Daoy (cell line): ENCODE results near the gene NFKBIA. TPM values are rescaled to one million over a fixed set of nuclear protein-coding genes. Genes with fewer than 3 reads are reported as not detected.
"Not testable (repeated sequence)": the region's sequence is repeated elsewhere in the genome, so short reads cannot be mapped to it uniquely, and the experiment has no call there.

Source experiments
- DNase-seq: peaks from one replicate; pipeline ENCODE4 v3.0.0-alpha.2; 2015; ENCODE audit warnings: low read depth
- total RNA-seq: library from RNA; depleted of rRNA; stranded (reverse); fragments of >200 nt; shearing (Covaris generic); gene quantifications from 2 replicates; pipeline ENCODE4 v1.2.3, GENCODE V29; 2014; rRNA removed

Gene NFKBIA
- total RNA-seq, 1 experiment from 2014 or later = 259 TPM

DNA sequence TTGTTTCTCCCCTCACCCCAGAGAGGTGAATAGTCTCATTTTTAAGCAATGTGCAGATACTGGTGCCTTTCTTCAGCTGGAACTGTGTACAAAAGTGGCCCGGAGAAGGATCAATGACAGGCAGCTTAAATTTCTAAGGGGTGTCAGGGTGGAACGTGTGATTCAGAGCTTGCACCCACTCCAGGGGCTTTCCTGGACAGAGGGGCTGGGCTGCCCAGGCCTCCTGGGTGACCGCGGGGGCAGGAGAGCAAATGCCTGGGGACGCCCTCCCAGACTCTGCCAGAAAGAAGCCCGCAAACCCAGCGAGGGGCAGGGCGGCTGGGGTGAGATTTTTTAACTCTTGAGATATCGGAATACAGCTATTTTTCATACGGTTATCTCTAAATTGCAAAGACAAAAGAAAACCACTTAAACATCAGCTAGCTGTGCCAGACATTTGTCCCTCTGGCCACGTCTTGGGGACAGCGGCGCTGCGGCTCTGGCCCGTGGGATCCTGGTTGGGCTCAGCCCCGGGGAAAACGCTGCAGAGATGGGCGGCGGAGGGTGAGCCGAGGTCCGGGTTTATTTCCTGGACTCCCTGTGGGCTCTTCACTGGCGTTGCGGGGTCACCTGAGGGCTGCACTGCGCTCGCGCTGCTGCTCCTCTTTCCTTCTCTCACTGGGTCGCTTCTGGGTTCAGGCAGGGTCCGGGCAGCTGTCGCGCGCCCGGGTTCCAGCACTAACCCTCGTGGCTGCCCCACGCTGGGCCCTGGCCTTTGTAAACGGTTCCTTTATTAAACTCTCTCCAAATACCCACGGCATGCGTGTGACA lies 35.8 kb downstream of the NFKBIA start:
- DNase-seq = no peak

DNA sequence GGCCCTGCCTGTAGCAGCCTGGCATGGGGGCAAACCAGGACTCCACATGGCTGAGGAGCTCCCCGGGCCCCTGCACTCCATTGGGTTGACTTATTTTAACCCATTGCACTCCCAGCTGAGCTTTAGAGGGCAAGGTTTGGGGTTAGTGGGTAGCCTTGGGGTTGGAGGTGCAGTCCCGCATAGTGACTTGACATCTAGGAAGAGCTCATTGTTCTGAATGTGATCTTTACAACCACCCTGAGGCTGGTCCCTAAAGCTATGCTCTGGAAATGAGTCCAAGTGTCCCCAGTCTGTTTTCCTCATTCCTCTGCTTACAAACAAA lies 36.4 kb downstream of the NFKBIA start:
- no peak for DNase-seq

DNA sequence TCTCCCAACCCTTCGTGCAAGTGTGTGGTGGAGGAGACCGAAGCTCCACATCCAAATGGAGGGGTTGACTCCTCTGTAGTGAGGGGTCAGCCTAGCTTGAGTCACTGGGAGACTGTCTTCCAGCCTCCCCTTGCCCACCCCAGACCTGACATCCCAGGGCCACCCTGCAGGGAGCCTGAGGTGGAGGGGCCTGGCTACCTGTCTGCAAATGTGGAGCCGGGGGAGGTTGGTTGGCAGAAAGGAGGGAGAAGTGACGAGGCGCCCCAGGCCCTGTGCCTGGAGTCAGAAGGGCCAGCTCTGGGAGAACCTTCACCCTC lies 37.5 kb downstream of the NFKBIA start:
- no peak for DNase-seq

DNA sequence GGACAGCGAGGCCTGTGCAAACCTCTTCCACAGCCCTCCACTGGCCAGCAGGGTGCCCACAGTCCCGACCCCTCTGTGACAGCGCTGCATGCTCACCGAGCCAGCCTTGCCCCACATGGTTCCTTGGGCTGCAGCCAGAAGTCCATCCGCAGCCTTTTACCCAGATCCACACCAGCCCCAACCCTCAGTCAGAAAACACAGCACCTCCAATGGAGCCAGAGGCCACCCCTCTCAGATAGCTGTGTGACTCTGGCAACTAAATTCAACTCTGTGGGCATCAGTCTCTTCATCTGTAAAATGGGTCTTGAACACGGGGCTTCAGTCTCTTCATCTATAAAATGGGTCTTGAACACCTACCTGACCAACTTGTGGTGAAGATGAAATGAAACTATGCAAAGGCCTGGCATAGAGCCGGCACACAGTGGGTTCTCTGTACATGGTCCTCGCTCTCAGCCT lies 38.0 kb downstream of the NFKBIA start:
- DNase-seq = no peak

DNA sequence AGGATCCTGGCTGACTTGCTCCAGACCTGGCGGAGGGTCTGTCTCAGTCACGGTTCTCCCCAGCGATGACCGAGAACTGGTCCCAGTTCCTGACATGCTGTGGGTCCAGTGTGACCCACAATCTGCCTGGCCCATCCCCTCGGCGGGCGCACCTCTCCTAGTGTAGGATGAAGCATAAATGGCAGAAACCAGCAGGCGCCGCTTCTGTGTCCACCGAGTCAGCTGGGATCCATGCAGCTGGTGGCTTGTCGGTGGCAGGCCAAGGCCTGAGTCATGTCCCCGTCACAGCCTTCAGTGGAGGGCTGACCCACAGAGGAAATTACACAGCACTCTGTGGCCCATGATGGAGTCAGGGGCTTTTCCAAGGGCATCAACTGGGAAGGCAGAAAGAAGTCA lies 38.5 kb downstream of the NFKBIA start:
- DNase-seq = peak; percentile 90

DNA sequence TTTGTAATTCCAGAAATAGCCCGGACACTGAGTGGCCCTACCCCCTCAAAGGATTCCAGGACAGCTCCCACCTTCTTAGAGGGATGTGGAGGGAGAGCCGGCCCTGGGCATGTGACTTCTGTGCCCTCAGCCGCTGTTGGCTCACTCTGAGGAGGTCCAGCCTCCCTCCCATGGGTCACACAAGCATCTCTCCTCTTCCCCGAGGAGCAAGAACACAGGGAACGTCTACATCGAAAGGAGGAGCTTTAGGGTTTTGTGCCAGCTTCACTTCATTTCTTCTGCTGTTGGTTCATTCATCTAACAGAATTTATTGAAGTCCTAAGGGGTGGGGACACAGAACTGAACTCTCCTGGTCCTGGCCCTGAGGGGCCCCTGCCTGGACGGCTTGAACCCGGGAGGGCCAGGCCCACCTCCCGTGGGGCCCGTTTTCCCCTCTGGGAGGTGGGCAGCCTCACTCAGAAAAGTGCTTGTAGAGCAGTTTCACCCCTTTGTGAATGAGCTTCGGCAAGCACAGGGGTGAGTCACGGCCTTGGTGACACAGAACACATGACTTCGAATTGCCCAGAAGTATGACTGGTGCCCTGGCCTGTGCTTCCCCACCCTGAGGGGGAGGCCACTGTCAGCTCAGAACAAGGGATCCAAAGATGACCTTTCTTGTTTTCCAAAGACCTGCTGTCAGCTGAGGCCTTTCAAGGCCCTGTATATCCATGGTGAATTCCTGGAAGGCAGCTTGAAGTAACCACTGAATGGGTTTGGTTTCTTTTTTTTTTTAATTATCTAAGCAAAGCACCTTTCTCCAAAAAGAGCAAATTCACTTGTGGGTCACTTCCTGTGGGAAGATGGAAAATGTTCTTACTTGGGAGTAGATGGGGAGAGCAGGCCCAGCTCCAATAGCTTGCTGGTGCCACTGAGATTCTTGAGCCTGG lies 39.2 kb downstream of the NFKBIA start:
- DNase-seq = peak; percentile 95

DNA sequence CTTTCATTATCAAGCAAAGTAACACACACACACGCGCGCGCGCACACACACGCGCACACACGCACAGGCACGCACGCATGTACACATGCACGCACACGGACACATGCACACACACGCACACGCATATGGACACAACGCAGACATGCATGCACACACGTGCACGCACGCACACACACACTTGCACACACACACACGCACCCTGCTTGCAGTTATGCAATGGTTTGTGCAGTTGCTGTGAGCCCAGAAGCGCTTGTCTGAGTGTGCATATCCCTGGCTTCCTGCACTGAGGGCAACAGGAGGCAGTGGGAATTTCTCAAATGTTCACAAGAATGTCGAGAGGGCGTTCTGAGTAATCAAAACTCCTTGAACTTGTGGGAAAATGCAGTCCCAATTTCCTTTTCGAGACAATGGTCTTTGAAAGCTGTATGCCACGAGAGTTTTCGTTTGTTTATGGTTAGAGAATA lies 41.6 kb downstream of the NFKBIA start:
- DNase-seq = peak; percentile 63

DNA sequence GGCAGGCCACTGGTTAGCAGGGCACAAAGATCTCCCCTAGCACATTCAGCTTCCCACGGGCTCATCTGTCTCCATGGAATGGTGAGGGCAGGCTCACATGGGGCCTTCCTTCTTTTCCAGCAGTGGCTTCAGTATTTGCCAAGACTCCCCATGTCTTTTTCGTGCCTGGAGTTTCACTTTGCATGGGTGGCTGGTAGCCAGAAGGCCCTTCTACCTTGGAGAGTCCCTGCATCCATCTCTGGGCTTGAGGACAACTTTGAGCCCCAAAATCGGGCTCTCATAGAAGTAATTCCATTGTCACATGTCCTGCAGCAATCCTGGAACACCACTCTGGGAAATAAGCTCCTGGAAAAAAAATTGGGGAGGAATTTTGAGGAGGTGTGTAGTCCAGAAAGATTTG lies 42.1 kb downstream of the NFKBIA start:
- no peak for DNase-seq

DNA sequence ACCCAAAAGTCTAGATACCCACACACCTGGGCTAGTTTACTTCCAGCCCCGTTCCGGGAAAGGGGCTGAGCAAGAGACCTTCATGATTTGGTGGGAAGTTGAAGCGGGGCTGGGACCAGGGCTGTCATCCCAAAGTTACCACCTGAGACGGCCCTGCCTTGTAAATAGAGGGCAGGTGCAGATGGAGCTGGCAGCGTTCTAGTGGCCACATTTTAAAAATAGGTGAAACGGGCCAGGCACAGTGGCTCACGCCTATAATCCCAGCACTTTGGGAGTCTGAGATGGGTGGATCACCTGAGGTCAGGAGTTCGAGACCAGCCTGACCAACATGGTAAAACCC lies 43.4 kb downstream of the NFKBIA start:
- no peak for DNase-seq

DNA sequence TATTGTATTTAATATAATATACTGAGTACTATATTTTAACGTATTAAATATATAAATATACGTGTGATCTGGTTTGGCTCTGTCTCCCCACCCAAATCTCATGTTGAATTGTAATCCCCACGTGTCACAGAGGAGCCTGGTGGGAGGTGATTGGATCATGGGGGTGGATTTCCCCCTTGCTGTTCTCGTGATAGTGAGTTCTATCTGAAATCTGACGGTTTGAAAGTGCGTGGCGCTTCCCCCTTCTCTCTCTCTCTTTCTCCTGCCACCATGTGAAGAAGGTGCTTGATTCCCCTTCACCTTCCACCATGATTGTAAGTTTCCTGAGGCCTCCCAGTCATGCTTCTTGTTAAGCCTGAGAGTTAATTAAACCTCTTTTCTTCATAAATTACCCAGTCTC lies 44.9 kb downstream of the NFKBIA start:
- not testable (repeated sequence) for DNase-seq

DNA sequence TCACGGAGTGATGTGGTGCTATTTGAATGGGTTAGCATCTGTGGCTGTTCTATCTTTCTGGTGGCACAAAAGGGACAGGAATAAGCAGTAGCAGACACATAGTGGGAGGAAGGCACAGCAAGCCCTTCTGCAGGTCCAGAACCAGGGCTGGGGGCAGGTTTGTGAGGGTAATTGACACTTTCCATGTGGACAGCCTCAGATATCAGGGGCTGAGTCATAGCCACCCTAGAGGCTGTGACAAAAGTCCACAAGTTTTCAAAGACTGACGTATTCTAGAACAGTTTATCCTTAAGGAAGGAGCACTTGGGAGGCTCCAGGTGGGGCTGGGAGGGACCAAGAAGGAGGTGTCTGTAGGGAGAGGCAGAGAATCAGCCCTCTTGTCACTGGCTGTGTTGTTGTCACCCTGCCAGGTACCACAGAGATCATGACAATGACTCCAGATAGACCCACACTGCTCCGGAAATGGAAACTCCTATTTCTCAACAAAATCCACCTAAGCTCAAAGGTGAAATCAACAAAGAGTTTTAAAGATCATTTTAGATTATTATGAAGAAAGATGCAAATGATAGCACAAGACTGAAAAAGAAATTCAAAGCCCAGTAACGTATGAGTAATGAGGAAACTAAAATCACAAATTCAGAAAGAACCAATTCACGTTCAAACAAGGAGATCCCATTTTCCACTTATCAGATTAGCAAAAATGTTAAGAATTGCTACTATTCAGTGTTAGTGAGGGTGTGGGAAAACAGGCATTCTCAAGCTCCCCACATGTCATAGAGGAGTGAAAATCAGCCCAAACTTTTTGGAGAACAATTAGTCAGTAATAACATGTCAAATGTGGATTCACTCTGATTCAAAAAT lies 48.3 kb downstream of the NFKBIA start:
- peak; percentile 46 for DNase-seq

DNA sequence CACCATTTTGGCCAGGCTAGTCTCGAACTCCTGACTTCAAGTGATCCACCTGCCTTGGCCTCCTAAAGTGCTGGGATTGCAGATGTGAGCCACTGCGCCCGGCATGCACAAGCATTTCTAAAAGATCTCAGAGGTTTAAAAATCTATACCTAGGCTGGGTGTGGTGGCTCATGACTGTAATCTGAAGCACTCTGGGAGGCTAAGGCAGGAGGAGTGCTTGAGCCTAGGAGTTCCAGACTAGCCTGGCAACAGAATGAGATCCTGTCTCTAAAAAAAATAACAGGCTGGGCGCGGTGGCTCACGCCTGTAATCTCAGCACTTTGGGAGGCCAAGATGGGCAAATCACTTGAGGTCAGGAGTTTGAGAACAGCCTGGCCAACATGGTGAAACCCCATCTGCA lies 49.3 kb downstream of the NFKBIA start:
- not testable (repeated sequence) for DNase-seq

DNA sequence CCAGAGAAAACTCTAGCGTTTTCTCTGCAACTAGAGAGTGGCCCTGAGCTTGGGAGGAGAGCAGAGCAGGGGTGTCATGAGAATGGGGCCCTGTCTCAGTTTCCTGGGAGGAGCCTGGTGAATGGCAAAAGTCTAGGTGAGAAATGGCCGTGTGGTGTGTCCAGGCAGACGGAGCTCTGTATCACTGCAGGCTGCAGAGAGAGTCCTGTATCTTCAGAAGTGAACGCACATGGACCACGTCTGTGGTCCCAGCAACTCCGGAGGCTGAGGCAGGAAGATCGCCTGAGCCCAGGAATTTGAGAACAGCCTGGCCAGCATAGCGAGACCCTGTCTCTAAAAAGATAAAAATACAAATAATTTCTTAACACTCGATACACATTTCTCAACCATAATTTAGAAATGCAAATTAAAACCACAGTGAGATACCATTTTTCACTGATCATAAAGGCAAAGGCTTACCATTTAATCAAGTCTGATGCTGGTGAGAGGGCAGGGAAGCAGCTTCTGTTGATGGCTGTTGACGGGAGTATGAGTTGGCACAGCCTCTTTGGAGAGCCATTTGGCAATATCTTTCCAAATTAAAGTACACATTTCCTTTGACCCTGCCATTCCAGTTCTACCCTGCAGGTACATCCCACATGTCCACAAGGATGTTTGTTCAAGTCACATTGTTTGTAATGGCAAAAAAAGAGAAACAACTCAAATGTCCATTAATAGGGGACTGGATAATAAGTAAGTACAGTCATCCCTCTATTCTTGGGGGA lies 51.0 kb downstream of the NFKBIA start:
- no peak for DNase-seq

DNA sequence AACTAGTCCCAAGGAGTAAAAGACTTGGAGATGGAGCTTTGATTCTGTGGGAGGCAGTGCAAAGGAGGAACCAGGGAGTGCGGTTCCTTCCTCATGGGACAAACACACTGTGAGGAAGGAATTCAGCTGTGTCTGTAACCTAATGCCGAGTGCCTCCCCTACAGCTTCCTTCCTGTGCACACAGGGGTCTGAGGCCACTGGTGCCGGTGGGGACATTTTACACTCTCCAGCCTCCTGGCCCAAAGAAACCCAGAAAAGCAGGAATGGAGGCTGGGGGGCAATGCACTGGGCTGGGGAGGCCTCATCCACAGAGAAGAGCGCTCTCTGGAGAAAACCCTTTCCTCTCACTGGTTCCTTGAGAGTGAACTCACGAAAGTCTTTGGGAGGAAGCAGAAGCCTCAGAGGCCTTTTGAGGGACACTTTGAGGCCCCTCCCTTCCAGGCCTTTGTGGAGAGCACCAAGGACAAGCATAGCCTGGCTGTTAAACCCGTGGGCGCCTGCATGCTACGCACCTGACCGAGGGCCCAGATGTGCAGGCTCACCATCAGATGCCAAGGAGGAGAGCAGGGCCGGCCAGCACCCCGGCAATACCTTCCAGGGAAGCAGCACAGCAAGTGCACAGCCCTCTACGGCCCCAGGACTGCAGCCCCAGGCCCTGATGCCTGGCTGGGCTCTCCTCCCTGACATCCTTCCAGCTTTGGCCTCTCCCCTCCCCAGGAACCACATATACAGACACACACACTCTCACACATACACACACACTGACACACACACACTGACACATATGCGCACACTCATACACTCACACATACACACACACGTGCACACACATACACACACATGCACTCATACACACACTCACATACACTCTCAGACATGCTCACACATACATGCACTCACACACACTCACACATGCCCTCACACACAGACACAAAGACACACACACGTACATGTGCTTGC lies 52.0 kb downstream of the NFKBIA start:
- DNase-seq = no peak

DNA sequence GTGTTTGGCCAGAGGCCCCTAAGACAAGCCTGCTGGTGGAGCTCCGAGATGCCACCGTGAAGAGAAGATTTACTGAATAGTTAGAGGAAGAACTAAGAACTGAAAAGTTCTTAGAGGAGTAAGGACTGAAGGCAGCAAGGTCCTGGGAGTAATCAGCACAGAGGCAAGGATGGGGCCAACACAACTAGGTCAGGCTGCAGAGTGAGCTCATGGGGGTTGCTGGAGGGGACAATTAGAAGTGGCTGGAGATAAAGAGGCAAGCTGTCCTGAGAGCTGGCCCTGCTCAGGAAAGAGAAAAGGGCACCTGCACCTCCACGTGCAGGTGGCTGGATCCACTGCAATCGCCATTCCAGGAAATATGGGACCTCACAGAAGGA lies 52.7 kb downstream of the NFKBIA start:
- DNase-seq = no peak

Other genes with a start within 250 kb of the NFKBIA start
- gene PSMA6, start 112.4 kb downstream of the NFKBIA start, total RNA-seq = 865 and 878 TPM in 2 replicates
- gene INSM2, start 129.4 kb upstream of the NFKBIA start, total RNA-seq = 0.17 TPM in 1 of 2 replicates, not detected in the other